GM19324 (cell line): Measurements from ENCODE around the gene NDUFAF3.
A peak's percentile ranks its signal among the peaks of the same experiment; 100 is the strongest.

Source experiments
- ATAC-seq: cut with Tn5 transposase; IDR thresholded peaks from one replicate; pipeline ENCODE4 v1.9.1; 2021; ENCODE audit warnings: mild to moderate bottlenecking, moderate library complexity; ENCODE audit not compliant: unreplicated experiment, low FRiP score

Gene NDUFAF3

GRCh38 chr3:49017229-49017970, 4.5 kb upstream of the NDUFAF3 start:
- no peak for ATAC-seq

GRCh38 chr3:49017971-49018706, 3.8 kb upstream of the NDUFAF3 start, which contains the start of gene DALRD3:
Gene DALRD3, minus strand, starts transcription at chr3:49018580. Its CDS starts 16 bp downstream, at chr3:49018564.
- no peak for ATAC-seq

GRCh38 chr3:49018707-49019006, 3.3 kb upstream of the NDUFAF3 start:
- no peak for ATAC-seq

- ATAC-seq: no peak
Measured at GRCh38 chr3:49019941-49020329, 2.0 kb upstream of the NDUFAF3 start.

GRCh38 chr3:49020330-49021212, 1.4 kb upstream of the NDUFAF3 start:
- ATAC-seq: peak; percentile 1

- peak; percentile 57 for ATAC-seq
Measured at GRCh38 chr3:49021213-49021812, 608 bp upstream of the NDUFAF3 start.

- ATAC-seq: no peak
Measured at GRCh38 chr3:49022688-49023171, 809 bp downstream of the NDUFAF3 start.

- ATAC-seq: no peak
Measured at GRCh38 chr3:49023775-49024174, 1.9 kb downstream of the NDUFAF3 start.

GRCh38 chr3:49024449-49024848, 2.5 kb downstream of the NDUFAF3 start:
- no peak for ATAC-seq

- no peak for ATAC-seq
Measured at GRCh38 chr3:49025005-49025792, 3.3 kb downstream of the NDUFAF3 start.

- ATAC-seq: no peak
Measured at GRCh38 chr3:49025793-49026520, 4.0 kb downstream of the NDUFAF3 start.

- ATAC-seq: no peak
Measured at GRCh38 chr3:49026536-49026935, 4.6 kb downstream of the NDUFAF3 start.

- no peak for ATAC-seq
Measured at GRCh38 chr3:49027634-49028033, 5.7 kb downstream of the NDUFAF3 start.

GRCh38 chr3:49028298-49028672, 6.4 kb downstream of the NDUFAF3 start:
- no peak for ATAC-seq

GRCh38 chr3:49028673-49029562, 7.0 kb downstream of the NDUFAF3 start, which contains the start of gene IMPDH2:
Gene IMPDH2, minus strand, starts transcription at chr3:49029398. Its CDS starts 48 bp downstream, at chr3:49029350.
- ATAC-seq: peak; percentile 93

- ATAC-seq: no peak
Measured at GRCh38 chr3:49029563-49029884, 7.6 kb downstream of the NDUFAF3 start.

- no peak for ATAC-seq
Measured at GRCh38 chr3:49030321-49030720, 8.4 kb downstream of the NDUFAF3 start.

GRCh38 chr3:49032646-49033304, 10.9 kb downstream of the NDUFAF3 start:
- ATAC-seq: no peak
